B cell (primary cell): Measurements from ENCODE around the gene TXN. TPM values are rescaled to one million over a fixed set of nuclear protein-coding genes. Genes with fewer than 3 reads are reported as not detected.

ENCODE experiments used
- ATAC-seq: fragments of 200-7000 bp; cut with Tn5 transposase; one replicate; pipeline ENCODE4 v1.10.0; 2021; ENCODE audit warnings: low read depth, mild to moderate bottlenecking, moderate number of reproducible peaks, moderate library complexity
- CTCF ChIA-PET: fragments of 350-600 bp; sonication (Branson Sonifier 250); formaldehyde crosslinking; loops from one replicate; lab custom pipeline; 2021; ENCODE audit warnings: antibody characterized with exemption, inconsistent platforms; lab: Charles Lee
- POLR2A ChIA-PET: fragments of 350-600 bp; sonication (Branson Sonifier 250); formaldehyde crosslinking; loops from one replicate; lab custom pipeline; 2021; ENCODE audit warnings: antibody characterized with exemption; lab: Charles Lee
- DNase-seq: peaks from one replicate; pipeline ENCODE4 v3.0.0; 2013
- H2AFZ ChIP-seq: 2 replicates; pipeline ENCODE4 v1.6.1; 2012; ENCODE audit warnings: mild to moderate bottlenecking, low read depth, low read length; ENCODE audit not compliant: insufficient read depth, poor library complexity, severe bottlenecking
- H3K27ac ChIP-seq, 2 donors: 1 replicate in 1 of 2; 2 replicates in 1 of 2; pipeline ENCODE4 v1.5.1; 2012 to 2013; ENCODE audit warnings: low read length in 2 of 2, mild to moderate bottlenecking in 2 of 2, moderate library complexity in 1 of 2
- H3K27me3 ChIP-seq, 4 experiments: fragments of 200-600 bp in 1 of 4; sonication (generic) in 1 of 4; replicated peaks in 1 of 4; 1 replicate in 2 of 4; 2 replicates in 2 of 4; pipeline versions ENCODE4 v1.6.1 to v1.7.0; 2013 to 2016; ENCODE audit warnings: low read length in 3 of 4, mild to moderate bottlenecking in 2 of 4, mixed read lengths in 1 of 4, moderate library complexity in 1 of 4; ENCODE audit not compliant: insufficient read depth in 4 of 4, control insufficient read depth in 3 of 4; ENCODE audit errors: control extremely low read depth in 1 of 4
- H3K36me3 ChIP-seq, 2 experiments: replicated peaks in 1 of 2; 1 replicate in 1 of 2; 2 replicates in 1 of 2; pipeline versions ENCODE4 v1.6.1 to v1.7.1; 2013; ENCODE audit warnings: low read length in 1 of 2; ENCODE audit not compliant: insufficient read depth in 2 of 2, control insufficient read depth in 1 of 2; ENCODE audit errors: control extremely low read depth in 1 of 2, extremely low read depth in 1 of 2
- H3K4me1 ChIP-seq, 2 donors: fragments of 200-600 bp in 1 of 2; sonication (generic) in 1 of 2; 1 replicate in 1 of 2; 2 replicates in 1 of 2; pipeline versions ENCODE4 v1.5.1 to v1.6.1; 2013 to 2017; ENCODE audit warnings: low read length in 2 of 2; ENCODE audit not compliant: control insufficient read depth in 2 of 2, insufficient read depth in 2 of 2
- H3K4me2 ChIP-seq: replicated peaks from 2 replicates; pipeline ENCODE3; 2012; ENCODE audit warnings: mild to moderate bottlenecking, low read depth, low read length; ENCODE audit not compliant: poor library complexity, severe bottlenecking
- H3K4me3 ChIP-seq, 5 experiments: fragments of 200-600 bp in 1 of 5; sonication (generic) in 1 of 5; 1 replicate in 3 of 5; 2 replicates in 2 of 5; pipeline versions ENCODE4 v1.5.1 to v1.7.0; 2011 to 2016; ENCODE audit warnings: low read length in 4 of 5, mild to moderate bottlenecking in 4 of 5, low read depth in 2 of 5, control low read depth in 1 of 5, moderate library complexity in 1 of 5; ENCODE audit not compliant: insufficient read depth in 1 of 5; ENCODE audit errors: control extremely low read depth in 1 of 5, extremely low read depth in 1 of 5
- H3K79me2 ChIP-seq: fragments of 200-600 bp; sonication (generic); one replicate; pipeline ENCODE4 v1.6.0; 2016; ENCODE audit warnings: low read length; ENCODE audit not compliant: control insufficient read depth, insufficient read depth
- H3K9ac ChIP-seq: fragments of 200-600 bp; sonication (generic); 2 replicates; pipeline ENCODE4 v1.6.1; 2017; ENCODE audit warnings: mild to moderate bottlenecking, low read length, moderate library complexity
- H3K9me3 ChIP-seq, 3 donors: one replicate each; pipeline versions ENCODE4 v1.6.1 to v1.7.1; 2013; ENCODE audit warnings: low read length in 2 of 3; ENCODE audit not compliant: control insufficient read depth in 2 of 3, insufficient read depth in 1 of 3; ENCODE audit errors: control extremely low read depth in 1 of 3
- H4K20me1 ChIP-seq: 2 replicates; pipeline ENCODE4 v1.6.0; 2012; ENCODE audit warnings: mild to moderate bottlenecking, low read length; ENCODE audit not compliant: insufficient read depth, control insufficient read depth, poor library complexity, severe bottlenecking
- H3K27ac Mint-ChIP-seq: one replicate; pipeline ENCODE4 v1.8.0; 2021; ENCODE audit warnings: mixed read lengths
- H3K27me3 Mint-ChIP-seq: one replicate; pipeline ENCODE4 v1.8.0; 2021; ENCODE audit warnings: mixed read lengths
- H3K4me1 Mint-ChIP-seq: one replicate; pipeline ENCODE4 v1.8.0; 2021; ENCODE audit warnings: mixed read lengths
- H3K4me3 Mint-ChIP-seq: one replicate; pipeline ENCODE4 v1.8.0; 2021; ENCODE audit warnings: mixed read lengths
- H3K9me3 Mint-ChIP-seq: one replicate; pipeline ENCODE4 v1.8.0; 2022; ENCODE audit warnings: mixed read lengths; ENCODE audit not compliant: insufficient read depth
- EZH2 ChIP-seq: IDR thresholded peaks from 2 replicates; pipeline ENCODE4 v1.6.1; 2012; ENCODE audit warnings: borderline replicate concordance, low read depth, mild to moderate bottlenecking, moderate library complexity, low read length; ENCODE audit not compliant: insufficient read depth, poor library complexity, severe bottlenecking
- WGBS: methylation state at CpG from one replicate; pipeline ENCODE4 v1.1.5; 2013; ENCODE audit warnings: missing lambda C conversion rate; ENCODE audit not compliant: insufficient coverage; 5-methylcytosine and 5-hydroxymethylcytosine counted together
- intact Hi-C: fragments of 100-400 bp; cut with micrococcal nuclease; formaldehyde crosslinking; loops from one replicate; pipeline ENCODE4 v1.10.0; 2022
- polyA plus RNA-seq: library from polyadenylated mRNA; depleted of rRNA; stranded (reverse); fragments of >200 nt; gene quantifications from 2 replicates; pipeline ENCODE4 v1.2.3, GENCODE V29; 2012
- total RNA-seq, 2 donors: library from RNA; stranded (reverse); fragments of 120-200 nt in 1 of 2; gene quantifications; 1 replicate in 1 of 2; 2 replicates in 1 of 2; pipeline versions ENCODE4 v1.2.3 to v1.2.4, GENCODE V29; 2013 to 2022
- TF ChIP-seq, protein P1 (sequence below): fragments of 200-600 bp; IDR thresholded peaks from one replicate; pipeline ENCODE4 v1.8.0; 2022; ENCODE audit warnings: antibody characterized with exemption, mild to moderate bottlenecking

Gene TXN
- total and polyA plus RNA-seq, 2 donors (not counting 1 experiment from before 2014, with no cell fraction given) = 20.2 to 29.0 TPM

DNA sequence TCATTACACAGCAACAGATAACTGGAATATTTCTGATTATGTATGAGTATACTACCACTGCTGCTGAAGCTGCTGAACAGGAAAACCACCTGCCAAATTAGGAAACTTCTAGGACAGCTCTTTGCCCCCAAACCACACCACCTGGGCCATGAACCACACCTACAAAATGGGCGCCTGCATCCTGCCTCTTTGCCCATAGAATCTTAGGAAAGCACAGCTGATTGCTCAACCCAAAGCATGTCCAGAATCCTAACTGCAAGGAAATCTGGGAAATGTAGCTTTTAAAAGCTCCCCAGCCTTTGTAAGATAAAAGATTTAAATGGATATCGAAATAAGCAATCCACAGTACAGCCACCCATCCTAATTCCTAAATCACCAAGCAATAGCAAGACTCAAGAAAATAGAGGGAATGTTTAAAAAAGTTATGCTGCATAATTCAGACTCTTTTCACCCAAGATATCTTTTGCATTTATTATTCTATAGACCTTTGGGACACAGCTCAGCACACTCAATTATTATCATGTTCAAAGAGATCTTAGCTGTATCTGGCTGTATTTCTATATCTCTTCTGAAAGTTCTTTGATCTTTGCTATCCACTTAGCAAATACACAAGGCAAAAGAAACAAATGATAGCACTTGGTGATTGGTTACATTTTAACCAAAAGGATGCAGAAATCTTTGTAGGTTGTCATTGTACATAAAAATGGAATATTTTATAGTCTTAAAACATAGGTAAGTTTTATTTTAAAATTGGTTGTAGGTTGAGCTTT lies 41.5 kb downstream of the TXN start:
- H3K9me3 Mint-ChIP-seq = peaks cover 3% of the 10 kb centered on the region

DNA sequence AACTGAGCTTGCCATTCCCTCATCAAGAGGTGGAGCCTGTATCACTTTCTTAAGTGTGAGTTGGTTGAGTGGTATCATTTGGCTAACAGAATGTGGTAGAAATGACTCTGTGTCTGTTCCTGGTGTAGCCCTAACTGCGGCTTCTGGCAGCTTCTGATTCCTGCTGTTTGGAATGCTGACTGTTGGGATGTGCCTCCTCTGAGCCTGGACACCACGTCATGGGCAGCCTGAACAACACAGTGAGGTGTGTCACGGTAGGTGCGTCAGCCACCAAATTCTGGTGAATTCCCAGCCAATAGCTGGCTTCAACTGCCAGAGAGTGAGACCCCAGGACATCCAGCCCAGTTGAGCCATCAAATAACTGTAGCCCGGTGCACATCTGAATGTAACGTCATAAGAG lies 42.2 kb downstream of the TXN start:
- no peak overlapping the region for H3K4me3 Mint-ChIP-seq
- CTCF ChIA-PET = interaction anchor here (0.6 to 10.6 kb wide), 9 partner anchors 14 to 640 kb away, joined by 3 to 148 read pairs (median 5); no protein-coding TSS in a partner anchor
- intact Hi-C loops = no loop called here
- H3K9me3 Mint-ChIP-seq = peaks cover 3% of the 10 kb centered on the region
- H3K4me1 Mint-ChIP-seq = peaks cover 3% of the 10 kb centered on the region
- DNase-seq (no peak), ATAC-seq (no peak)
- no peaks in the 10 kb centered on the region for H3K4me1 ChIP-seq
- TF ChIP-seq EZH2 = no peak
- TF ChIP-seq, protein P1, sequence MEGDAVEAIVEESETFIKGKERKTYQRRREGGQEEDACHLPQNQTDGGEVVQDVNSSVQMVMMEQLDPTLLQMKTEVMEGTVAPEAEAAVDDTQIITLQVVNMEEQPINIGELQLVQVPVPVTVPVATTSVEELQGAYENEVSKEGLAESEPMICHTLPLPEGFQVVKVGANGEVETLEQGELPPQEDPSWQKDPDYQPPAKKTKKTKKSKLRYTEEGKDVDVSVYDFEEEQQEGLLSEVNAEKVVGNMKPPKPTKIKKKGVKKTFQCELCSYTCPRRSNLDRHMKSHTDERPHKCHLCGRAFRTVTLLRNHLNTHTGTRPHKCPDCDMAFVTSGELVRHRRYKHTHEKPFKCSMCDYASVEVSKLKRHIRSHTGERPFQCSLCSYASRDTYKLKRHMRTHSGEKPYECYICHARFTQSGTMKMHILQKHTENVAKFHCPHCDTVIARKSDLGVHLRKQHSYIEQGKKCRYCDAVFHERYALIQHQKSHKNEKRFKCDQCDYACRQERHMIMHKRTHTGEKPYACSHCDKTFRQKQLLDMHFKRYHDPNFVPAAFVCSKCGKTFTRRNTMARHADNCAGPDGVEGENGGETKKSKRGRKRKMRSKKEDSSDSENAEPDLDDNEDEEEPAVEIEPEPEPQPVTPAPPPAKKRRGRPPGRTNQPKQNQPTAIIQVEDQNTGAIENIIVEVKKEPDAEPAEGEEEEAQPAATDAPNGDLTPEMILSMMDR = no peak
- no peaks in the 10 kb centered on the region for H3K9me3 ChIP-seq
- H3K79me2 ChIP-seq = no peaks in the 10 kb centered on the region
- no peak overlapping the region for H2AFZ ChIP-seq
- POLR2A ChIA-PET = no interaction called here
- no peak overlapping the region for H3K27ac Mint-ChIP-seq
- H3K27me3 ChIP-seq = no peaks in the 10 kb centered on the region
- WGBS = 92% methylated on average over 6 of the region's 6 CpGs
- H3K9ac ChIP-seq = no peak overlapping the region
- H3K4me2 ChIP-seq = no peak overlapping the region
- no peak overlapping the region for H3K4me3 ChIP-seq
- H3K36me3 ChIP-seq = no peaks in the 10 kb centered on the region
- peaks cover 2% of the 10 kb centered on the region for H3K27me3 Mint-ChIP-seq
- H3K27ac ChIP-seq = no peak overlapping the region
- H4K20me1 ChIP-seq = no peaks in the 10 kb centered on the region

More for the DNA sequence above, 41.5 kb downstream of the TXN start:
- H4K20me1 ChIP-seq = no peaks in the 10 kb centered on the region
- Mint-ChIP-seq H3K27me3 (peaks cover 8% of the 10 kb centered on the region), H3K4me1 (peaks cover 3% of the 10 kb centered on the region), H3K27ac (no peak overlapping the region), H3K4me3 (no peak overlapping the region)
- no peak overlapping the region for H3K27ac ChIP-seq
- H3K4me3 ChIP-seq = no peak overlapping the region
- H3K9ac ChIP-seq = no peak overlapping the region
- no peak for TF ChIP-seq EZH2
- TF ChIP-seq, protein P1 = no peak
- no peak for DNase-seq
- no peaks in the 10 kb centered on the region for H3K36me3 ChIP-seq
- no peak for ATAC-seq
- H2AFZ ChIP-seq = no peak overlapping the region
- WGBS = no CpG with 5 or more reads among the region's 2 CpGs
- no peaks in the 10 kb centered on the region for H3K27me3 ChIP-seq
- H3K4me2 ChIP-seq = no peak overlapping the region
- intact Hi-C loops = no loop called here
- H3K4me1 ChIP-seq = no peaks in the 10 kb centered on the region
- H3K9me3 ChIP-seq = no peaks in the 10 kb centered on the region
- POLR2A ChIA-PET = no interaction called here
- CTCF ChIA-PET = interaction anchor here (0.9 to 10.6 kb wide), 8 partner anchors 13 to 640 kb away, joined by 3 to 148 read pairs (median 5); no protein-coding TSS in a partner anchor
- H3K79me2 ChIP-seq = no peaks in the 10 kb centered on the region
